Upper lobe of right lung (tissue), 1 donor: ENCODE measurements around the gene CNFN. TPM values are rescaled to one million over a fixed set of nuclear protein-coding genes. Genes with fewer than 3 reads are reported as not detected.

Experiments used
- ATAC-seq: fragments of 200-7000 bp; cut with Tn5 transposase; one replicate; pipeline ENCODE4 v1.9.1; 2020; ENCODE audit warnings: mild to moderate bottlenecking, moderate library complexity
- DNase-seq: peaks from one replicate; pipeline ENCODE4 v3.0.0-alpha.2; 2020
- H3K27ac ChIP-seq: fragments of 200-600 bp; one replicate; pipeline ENCODE4 v1.8.0; 2022
- H3K27me3 ChIP-seq: fragments of 200-600 bp; one replicate; pipeline ENCODE4 v1.8.0; 2022; ENCODE audit warnings: mild to moderate bottlenecking
- H3K36me3 ChIP-seq: fragments of 200-600 bp; one replicate; pipeline ENCODE4 v1.8.0; 2022
- H3K4me1 ChIP-seq: fragments of 200-600 bp; one replicate; pipeline ENCODE4 v1.8.0; 2022
- H3K4me3 ChIP-seq: fragments of 200-600 bp; one replicate; pipeline ENCODE4 v1.8.0; 2022; ENCODE audit warnings: mild to moderate bottlenecking
- H3K9me3 ChIP-seq: fragments of 200-600 bp; one replicate; pipeline ENCODE4 v1.8.0; 2022
- CTCF ChIP-seq: fragments of 200-600 bp; IDR thresholded peaks from one replicate; pipeline ENCODE4 v1.8.0; 2022; ENCODE audit warnings: antibody characterized with exemption
- intact Hi-C: fragments of 100-400 bp; cut with DNase I; formaldehyde crosslinking; loops from one replicate; pipeline ENCODE4 v1.11.0; 2022
- total RNA-seq: library from RNA; stranded (reverse); fragmentation: NEBNext Ultra II Directional; extraction: Animal tissue kit (Norgen Biotek cat#: 25700); gene quantifications from one replicate; pipeline ENCODE4 v1.2.1, GENCODE V29; 2021
- donor health status: DM: no; HTN: yes; CAD: no; lungs with severe emphysema.

The CNFN gene
- total RNA-seq, 1 donor from 2014 or later = 0.87 TPM

- DNase-seq (no peak), ATAC-seq (no peak)
- Histone ChIP-seq H3K9me3 (no peaks in the 10 kb centered on the region), H3K4me1 (no peaks in the 10 kb centered on the region), H3K27ac (no peak overlapping the region), H3K4me3 (no peak overlapping the region), H3K27me3 (no peaks in the 10 kb centered on the region), H3K36me3 (no peaks in the 10 kb centered on the region)
- intact Hi-C loops = no loop called here
- TF ChIP-seq CTCF = no peak
Measured at GRCh38 chr19:42409477-42409876, 19.4 kb upstream of the CNFN start.

- H3K27me3 ChIP-seq = no peaks in the 10 kb centered on the region
- DNase-seq (no peak), ATAC-seq (no peak)
- TF ChIP-seq CTCF = no peak
- H3K4me3 ChIP-seq = no peak overlapping the region
- no peaks in the 10 kb centered on the region for H3K9me3 ChIP-seq
- intact Hi-C loops = no loop called here
- H3K27ac ChIP-seq = no peak overlapping the region
- no peaks in the 10 kb centered on the region for H3K4me1 ChIP-seq
- no peaks in the 10 kb centered on the region for H3K36me3 ChIP-seq
Measured at GRCh38 chr19:42407816-42408175, 17.7 kb upstream of the CNFN start.

DNA sequence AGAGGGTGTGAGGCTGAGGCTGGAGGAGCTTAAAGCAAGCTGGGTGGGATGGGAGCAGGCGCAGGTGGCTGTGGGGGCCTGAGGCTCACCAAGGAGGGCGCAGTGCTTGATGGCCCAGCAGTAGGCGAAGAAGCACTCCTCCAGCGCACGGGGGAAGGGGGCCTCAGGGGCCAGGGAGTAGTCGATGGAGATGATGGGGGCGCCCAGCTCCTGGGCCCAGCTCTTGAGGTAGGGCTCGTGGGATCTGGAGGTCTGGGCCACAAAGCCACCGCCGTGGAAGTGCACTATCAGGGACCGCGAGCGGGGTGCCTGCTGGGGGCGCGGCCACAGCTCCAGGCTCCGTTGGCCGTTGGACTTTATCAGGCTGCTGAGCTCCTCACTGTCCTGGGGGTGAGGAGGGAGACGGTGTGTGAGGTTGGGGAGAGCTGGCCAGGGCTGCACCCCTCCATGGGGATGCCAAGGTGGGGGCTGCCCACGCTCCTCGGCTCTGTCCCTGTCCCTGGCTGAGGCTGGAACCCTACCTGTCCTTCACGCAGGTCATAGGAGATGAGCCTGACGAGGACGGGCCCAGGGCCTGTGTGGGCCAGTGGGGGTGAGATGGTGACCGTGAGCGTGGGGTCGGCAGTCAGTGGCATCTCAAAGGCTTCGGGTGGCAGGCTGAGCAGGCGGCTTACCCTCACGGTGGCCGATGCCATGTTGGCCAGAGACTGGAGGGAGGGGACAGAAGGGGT, 17.2 kb upstream of the CNFN start:
- H3K27me3 ChIP-seq = no peaks in the 10 kb centered on the region
- intact Hi-C loops = no loop called here
- no peaks in the 10 kb centered on the region for H3K4me1 ChIP-seq
- no peaks in the 10 kb centered on the region for H3K9me3 ChIP-seq
- H3K36me3 ChIP-seq = no peaks in the 10 kb centered on the region
- no peak overlapping the region for H3K27ac ChIP-seq
- DNase-seq = no peak
- no peak for TF ChIP-seq CTCF
- H3K4me3 ChIP-seq = no peak overlapping the region
- no peak for ATAC-seq

GRCh38 chr19:42406111-42406510, 16.0 kb upstream of the CNFN start:
- DNase-seq (no peak), ATAC-seq (no peak)
- H3K27ac ChIP-seq = no peak overlapping the region
- H3K4me1 ChIP-seq = peaks cover 5% of the 10 kb centered on the region
- no peak for TF ChIP-seq CTCF
- H3K9me3 ChIP-seq = no peaks in the 10 kb centered on the region
- no peaks in the 10 kb centered on the region for H3K27me3 ChIP-seq
- H3K4me3 ChIP-seq = no peak overlapping the region
- intact Hi-C loops = no loop called here
- no peaks in the 10 kb centered on the region for H3K36me3 ChIP-seq

DNA sequence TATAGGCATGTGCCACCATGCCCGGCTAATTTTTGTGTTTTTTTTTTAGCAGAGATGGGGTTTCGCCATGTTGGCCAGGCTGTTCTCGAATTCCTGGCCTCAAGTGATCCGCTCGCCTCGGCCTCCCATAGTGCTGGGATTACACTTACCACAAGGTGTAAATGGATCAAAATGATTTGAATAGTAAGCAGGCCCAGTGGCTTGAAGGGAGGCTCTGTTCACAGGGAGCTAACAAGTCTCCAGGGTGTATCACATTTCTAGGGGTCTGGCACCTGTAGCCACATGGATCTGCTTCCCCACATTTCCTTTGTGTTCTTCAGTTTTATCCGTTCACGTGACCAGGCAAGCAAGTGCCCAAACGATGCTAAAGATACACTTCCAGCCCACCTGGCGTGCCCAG, 13.5 kb upstream of the CNFN start:
- Histone ChIP-seq H3K4me3 (no peak overlapping the region), H3K27ac (no peak overlapping the region), H3K4me1 (peaks cover 7% of the 10 kb centered on the region), H3K27me3 (no peaks in the 10 kb centered on the region), H3K36me3 (no peaks in the 10 kb centered on the region), H3K9me3 (no peaks in the 10 kb centered on the region)
- DNase-seq (no peak), ATAC-seq (no peak)
- intact Hi-C loops = no loop called here
- no peak for TF ChIP-seq CTCF
